HG03565 (cell line): ENCODE measurements around the gene ANO7.

Source experiments
- ATAC-seq: cut with Tn5 transposase; IDR thresholded peaks from one replicate; pipeline ENCODE4 v1.9.1; 2021; ENCODE audit warnings: mild to moderate bottlenecking, moderate library complexity; ENCODE audit not compliant: unreplicated experiment

ANO7 gene

GRCh38 chr2:241204490-241204889 lies 16.0 kb downstream of the ANO7 start:
- no peak for ATAC-seq

- no peak for ATAC-seq
These were observed 16.6 kb downstream of the ANO7 start for GRCh38 chr2:241205086-241205485.

GRCh38 chr2:241207151-241207550 lies 18.7 kb downstream of the ANO7 start:
- no peak for ATAC-seq

- ATAC-seq = no peak
These were observed 19.2 kb downstream of the ANO7 start for GRCh38 chr2:241207641-241208040.

- ATAC-seq = no peak
These were observed 19.6 kb downstream of the ANO7 start for GRCh38 chr2:241208058-241208457.

GRCh38 chr2:241209271-241209670 lies 20.8 kb downstream of the ANO7 start:
- no peak for ATAC-seq

- ATAC-seq = no peak
These were observed 22.8 kb downstream of the ANO7 start for GRCh38 chr2:241211276-241211675.

GRCh38 chr2:241213041-241213440 lies 24.6 kb downstream of the ANO7 start:
- ATAC-seq = no peak

- no peak for ATAC-seq
These were observed 25.1 kb downstream of the ANO7 start for GRCh38 chr2:241213567-241213966.

GRCh38 chr2:241214209-241214608 lies 25.7 kb downstream of the ANO7 start:
- ATAC-seq = no peak

GRCh38 chr2:241214766-241215165 lies 26.3 kb downstream of the ANO7 start:
- ATAC-seq = no peak

- no peak for ATAC-seq
These were observed 26.9 kb downstream of the ANO7 start for GRCh38 chr2:241215421-241215820.

- ATAC-seq = no peak
These were observed 27.8 kb downstream of the ANO7 start for GRCh38 chr2:241216211-241216761.

GRCh38 chr2:241217320-241218031 lies 29.0 kb downstream of the ANO7 start:
- ATAC-seq = peak; percentile 47

- no peak for ATAC-seq
These were observed 29.9 kb downstream of the ANO7 start for GRCh38 chr2:241218131-241219029.

GRCh38 chr2:241219030-241219382 lies 30.5 kb downstream of the ANO7 start:
- ATAC-seq = no peak

GRCh38 chr2:241219856-241220356 lies 31.4 kb downstream of the ANO7 start:
- no peak for ATAC-seq

- ATAC-seq = no peak
These were observed 34.9 kb downstream of the ANO7 start for GRCh38 chr2:241223211-241224017.

- no peak for ATAC-seq
These were observed 35.8 kb downstream of the ANO7 start for GRCh38 chr2:241224018-241224850.

- ATAC-seq = no peak
These were observed 36.5 kb downstream of the ANO7 start for GRCh38 chr2:241224851-241225438.
